ENCODE results near the gene RCBTB2.

Gene RCBTB2

DNA sequence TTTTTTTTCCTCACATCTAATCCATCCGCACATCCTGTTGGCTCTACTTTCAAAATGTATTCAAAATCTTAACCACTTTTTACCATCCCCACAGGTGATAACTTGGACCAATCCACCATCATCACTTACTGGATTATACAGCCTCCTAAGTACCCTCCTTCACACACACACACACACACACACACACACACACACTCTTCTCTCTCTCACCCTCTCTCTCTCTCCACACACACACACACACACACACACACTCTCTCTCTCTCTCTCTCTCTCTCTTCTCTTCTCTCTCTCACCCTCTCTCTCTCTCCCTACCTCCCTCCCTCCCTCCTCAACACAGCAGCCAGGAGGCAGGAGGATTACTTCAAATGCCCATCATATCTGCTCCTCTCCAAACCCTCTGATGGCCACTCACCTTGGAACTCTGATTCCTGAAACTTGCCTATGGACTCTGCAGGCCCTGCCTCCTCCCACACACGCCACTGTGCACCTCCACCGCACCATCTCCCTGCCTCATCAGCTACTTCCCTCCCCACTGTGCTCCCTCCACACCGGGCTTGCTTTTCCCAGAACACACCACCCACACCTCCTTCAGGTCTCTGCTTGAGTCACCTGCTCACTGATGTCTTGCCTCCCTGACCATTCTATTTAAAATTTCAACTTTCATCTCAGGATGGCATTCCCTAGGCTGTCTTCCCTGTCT lies 39.7 kb downstream of the RCBTB2 start:
- Histone ChIP-seq H3K36me3 (ENCODE audit: insufficient read depth, low read length) (no peaks in the 10 kb centered on the region), H3K4me1 (ENCODE audit: control insufficient read depth, insufficient read depth, low read length, unreplicated experiment) (no peaks in the 10 kb centered on the region)

DNA sequence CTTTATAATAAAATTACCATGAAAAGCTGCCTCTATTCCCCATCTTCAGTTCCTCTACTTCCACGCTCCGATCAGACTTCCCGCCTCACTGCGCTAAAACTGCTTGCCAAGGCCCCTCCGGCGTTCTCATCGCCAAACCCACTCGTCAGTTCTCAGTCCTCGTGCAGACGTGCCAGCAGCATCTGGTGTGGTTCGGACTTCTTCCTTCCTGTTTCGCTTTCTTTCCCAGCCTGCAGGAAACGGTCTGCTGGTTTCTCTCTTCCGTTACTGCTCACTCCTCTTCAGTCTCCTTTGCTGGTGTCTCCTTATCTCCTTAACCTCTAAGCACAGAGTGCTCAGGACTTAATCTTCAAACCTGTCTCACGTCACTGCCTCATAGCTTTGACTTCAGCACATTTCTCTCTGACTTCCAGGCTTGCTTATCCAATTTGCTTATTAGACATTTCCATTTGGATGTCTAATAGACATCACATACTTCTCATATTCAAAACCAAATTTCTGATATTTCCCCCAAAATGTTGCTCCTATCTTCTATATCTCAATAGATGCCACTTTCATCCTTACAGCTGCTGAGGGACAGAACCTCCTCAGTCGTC lies 40.3 kb downstream of the RCBTB2 start:
- Histone ChIP-seq H3K79me2 (ENCODE audit: control insufficient read depth, insufficient read depth, low read length, unreplicated experiment) (no peaks in the 10 kb centered on the region), H3K4me3 (ENCODE audit: low read depth, low read length) (peak overlapping the region; percentile 37), H3K27ac (ENCODE audit: low read depth, low read length) (0 out of 2 replicates have a peak overlapping the region, but pooled peaks have one; percentile 17), H3K27me3 (ENCODE audit: insufficient read depth, low read length) (no peaks in the 10 kb centered on the region), H2AFZ (ENCODE audit: low read length, unreplicated experiment) (no peak overlapping the region), H3K36me3 (ENCODE audit: insufficient read depth, low read length) (no peaks in the 10 kb centered on the region), H3K4me1 (ENCODE audit: control insufficient read depth, insufficient read depth, low read length, unreplicated experiment) (no peaks in the 10 kb centered on the region)

More for the DNA sequence above, 39.7 kb downstream of the RCBTB2 start:
- Histone ChIP-seq H3K27ac (ENCODE audit: low read depth, low read length) (no peak overlapping the region), H2AFZ (ENCODE audit: low read length, unreplicated experiment) (no peak overlapping the region), H3K27me3 (ENCODE audit: insufficient read depth, low read length) (no peaks in the 10 kb centered on the region), H3K79me2 (ENCODE audit: control insufficient read depth, insufficient read depth, low read length, unreplicated experiment) (no peaks in the 10 kb centered on the region), H3K4me3 (ENCODE audit: low read depth, low read length) (no peak overlapping the region)

DNA sequence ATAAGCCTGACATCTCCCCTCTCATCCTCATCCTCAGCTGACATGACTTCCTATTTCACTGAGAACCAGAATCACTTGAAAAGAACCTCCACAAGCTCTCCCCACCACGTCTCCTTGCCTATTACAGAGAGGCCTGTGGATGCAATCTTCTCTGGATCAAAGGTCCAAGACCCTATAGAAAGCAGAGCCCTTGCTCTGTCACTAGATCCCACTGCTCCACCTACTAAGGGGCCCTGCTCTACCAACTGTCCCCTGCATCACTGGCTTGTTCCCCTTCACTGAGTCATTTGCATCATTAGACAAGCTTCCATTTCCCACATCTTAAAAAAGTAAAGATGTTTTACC lies 40.8 kb downstream of the RCBTB2 start:
- Histone ChIP-seq H3K27me3 (ENCODE audit: insufficient read depth, low read length) (no peaks in the 10 kb centered on the region), H3K4me3 (ENCODE audit: low read depth, low read length) (peak overlapping the region; percentile 37), H2AFZ (ENCODE audit: low read length, unreplicated experiment) (no peak overlapping the region), H3K36me3 (ENCODE audit: insufficient read depth, low read length) (no peaks in the 10 kb centered on the region), H3K4me1 (ENCODE audit: control insufficient read depth, insufficient read depth, low read length, unreplicated experiment) (no peaks in the 10 kb centered on the region), H3K27ac (ENCODE audit: low read depth, low read length) (0 out of 2 replicates have a peak overlapping the region, but pooled peaks have one; percentile 17), H3K79me2 (ENCODE audit: control insufficient read depth, insufficient read depth, low read length, unreplicated experiment) (no peaks in the 10 kb centered on the region)

DNA sequence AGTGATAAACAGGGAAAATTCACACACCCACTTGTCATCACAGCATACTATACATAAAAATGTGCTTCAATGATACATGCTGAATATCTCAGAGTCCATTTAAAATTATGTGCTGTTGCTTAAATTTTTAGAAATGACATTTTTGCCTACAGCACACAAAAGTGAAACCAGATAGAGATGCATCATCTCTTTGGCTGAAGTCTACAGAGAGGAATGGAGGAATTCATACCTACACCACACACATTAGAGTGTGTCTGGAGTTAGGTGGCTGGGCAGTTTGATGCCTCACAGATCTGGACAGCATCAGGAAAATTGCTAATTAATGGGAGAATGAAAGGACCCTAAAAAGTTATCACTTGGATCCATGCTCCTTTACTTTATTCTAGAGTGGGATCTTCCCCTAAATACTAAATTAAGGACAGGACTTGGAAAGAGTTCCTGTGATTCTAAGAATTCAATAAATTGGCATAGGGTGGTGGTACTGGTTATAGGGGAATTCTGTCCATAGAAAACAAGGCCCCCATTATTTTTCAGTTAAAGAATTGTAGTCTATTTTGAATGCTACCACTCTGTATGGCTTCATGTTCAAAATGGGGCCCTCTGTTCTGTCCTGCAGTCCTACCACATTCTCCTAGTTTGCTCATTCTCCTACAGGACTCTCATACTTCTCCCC lies 41.3 kb downstream of the RCBTB2 start:
- no peaks in the 10 kb centered on the region for H3K27me3 ChIP-seq (ENCODE audit: insufficient read depth, low read length)
- H3K79me2 ChIP-seq (ENCODE audit: control insufficient read depth, insufficient read depth, low read length, unreplicated experiment) = no peaks in the 10 kb centered on the region
- no peak overlapping the region for H3K27ac ChIP-seq (ENCODE audit: low read depth, low read length)
- H3K36me3 ChIP-seq (ENCODE audit: insufficient read depth, low read length) = no peaks in the 10 kb centered on the region
- no peak overlapping the region for H2AFZ ChIP-seq (ENCODE audit: low read length, unreplicated experiment)
- H3K4me1 ChIP-seq (ENCODE audit: control insufficient read depth, insufficient read depth, low read length, unreplicated experiment) = no peaks in the 10 kb centered on the region
- H3K4me3 ChIP-seq (ENCODE audit: low read depth, low read length) = peak overlapping the region; percentile 37; the same call in 1 of the 2 replicates

DNA sequence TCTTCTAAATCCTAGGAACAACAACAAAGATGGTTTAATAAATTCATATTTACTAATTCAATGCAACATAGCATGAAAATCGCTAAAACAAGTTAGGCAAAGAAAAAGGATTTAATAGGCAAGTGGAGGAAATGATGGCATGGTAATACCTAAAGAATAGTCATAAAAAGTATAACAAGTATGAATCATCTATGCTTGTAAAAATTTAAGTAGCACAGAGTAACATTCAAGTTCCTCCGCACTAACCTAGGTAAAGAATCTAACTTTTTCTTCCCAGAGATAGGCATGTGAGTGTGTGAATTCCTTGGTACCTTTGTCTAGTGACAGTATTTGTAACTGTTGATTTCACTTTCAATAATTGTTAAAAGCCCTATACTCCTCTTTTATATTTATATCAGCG lies 42.6 kb downstream of the RCBTB2 start:
- H3K79me2 ChIP-seq (ENCODE audit: control insufficient read depth, insufficient read depth, low read length, unreplicated experiment) = no peaks in the 10 kb centered on the region
- no peaks in the 10 kb centered on the region for H3K4me1 ChIP-seq (ENCODE audit: control insufficient read depth, insufficient read depth, low read length, unreplicated experiment)
- H2AFZ ChIP-seq (ENCODE audit: low read length, unreplicated experiment) = no peak overlapping the region
- no peak overlapping the region for H3K27ac ChIP-seq (ENCODE audit: low read depth, low read length)
- no peaks in the 10 kb centered on the region for H3K27me3 ChIP-seq (ENCODE audit: insufficient read depth, low read length)
- H3K4me3 ChIP-seq (ENCODE audit: low read depth, low read length) = no peak overlapping the region
- H3K36me3 ChIP-seq (ENCODE audit: insufficient read depth, low read length) = no peaks in the 10 kb centered on the region

DNA sequence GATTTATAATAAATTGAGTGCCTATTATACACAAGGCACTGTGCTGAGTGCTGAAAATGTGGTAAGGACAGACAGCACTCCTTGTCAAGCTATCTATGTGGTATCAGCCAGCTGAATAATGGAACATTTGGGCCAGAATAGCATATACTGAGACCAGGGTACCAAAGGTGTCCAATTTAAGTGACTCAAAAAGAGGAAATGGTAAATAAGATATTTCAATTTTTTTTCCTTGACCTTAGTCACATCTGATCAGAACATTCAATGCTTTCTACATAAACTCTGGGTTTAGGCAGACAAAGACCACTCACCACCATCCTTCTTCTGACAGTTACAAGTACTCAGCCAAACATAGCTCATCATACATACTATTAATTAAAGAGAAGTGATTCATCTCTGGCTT lies 43.2 kb downstream of the RCBTB2 start:
- no peak overlapping the region for H3K27ac ChIP-seq (ENCODE audit: low read depth, low read length)
- H3K36me3 ChIP-seq (ENCODE audit: insufficient read depth, low read length) = no peaks in the 10 kb centered on the region
- H2AFZ ChIP-seq (ENCODE audit: low read length, unreplicated experiment) = no peak overlapping the region
- H3K4me1 ChIP-seq (ENCODE audit: control insufficient read depth, insufficient read depth, low read length, unreplicated experiment) = no peaks in the 10 kb centered on the region
- no peaks in the 10 kb centered on the region for H3K79me2 ChIP-seq (ENCODE audit: control insufficient read depth, insufficient read depth, low read length, unreplicated experiment)
- H3K4me3 ChIP-seq (ENCODE audit: low read depth, low read length) = no peak overlapping the region
- no peaks in the 10 kb centered on the region for H3K27me3 ChIP-seq (ENCODE audit: insufficient read depth, low read length)

DNA sequence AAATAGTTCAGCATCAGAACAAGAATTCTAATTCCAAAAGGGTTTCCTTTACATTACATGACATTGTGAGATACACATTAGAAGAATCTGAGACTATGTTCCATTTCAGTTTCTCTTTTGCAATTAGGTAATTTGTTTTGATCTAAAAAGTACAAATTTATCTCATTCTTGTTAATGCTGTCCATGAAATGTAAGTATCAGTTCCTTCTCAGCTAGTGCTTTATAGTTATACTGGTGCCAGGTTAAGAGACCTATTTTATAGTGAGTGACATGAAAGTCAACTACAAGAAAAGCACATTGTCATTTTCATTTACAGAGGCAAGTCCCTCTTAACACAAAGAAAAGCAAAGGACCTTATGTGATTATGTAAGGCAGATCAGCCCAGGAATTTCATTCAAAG lies 43.9 kb downstream of the RCBTB2 start:
- no peaks in the 10 kb centered on the region for H3K36me3 ChIP-seq (ENCODE audit: insufficient read depth, low read length)
- no peak overlapping the region for H3K4me3 ChIP-seq (ENCODE audit: low read depth, low read length)
- H3K27me3 ChIP-seq (ENCODE audit: insufficient read depth, low read length) = no peaks in the 10 kb centered on the region
- H2AFZ ChIP-seq (ENCODE audit: low read length, unreplicated experiment) = no peak overlapping the region
- H3K79me2 ChIP-seq (ENCODE audit: control insufficient read depth, insufficient read depth, low read length, unreplicated experiment) = no peaks in the 10 kb centered on the region
- no peaks in the 10 kb centered on the region for H3K4me1 ChIP-seq (ENCODE audit: control insufficient read depth, insufficient read depth, low read length, unreplicated experiment)
- H3K27ac ChIP-seq (ENCODE audit: low read depth, low read length) = no peak overlapping the region

DNA sequence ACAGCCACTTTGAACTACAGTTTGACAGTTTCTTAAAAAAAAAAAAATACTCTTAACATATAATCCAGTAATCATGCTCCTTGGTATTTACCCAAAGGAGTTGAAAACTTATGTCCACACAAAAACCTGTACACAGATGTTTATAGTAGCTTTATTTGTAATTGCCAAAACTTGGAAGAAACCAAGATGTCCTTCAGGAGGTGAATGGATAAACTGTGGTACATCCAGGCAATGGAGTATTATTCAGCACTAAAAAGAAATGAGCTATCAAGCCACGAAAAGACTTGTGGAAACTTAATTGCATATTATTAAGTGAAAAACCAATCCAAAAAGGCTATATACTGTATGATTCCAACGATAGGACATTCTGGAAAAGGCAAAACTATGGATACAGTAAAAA lies 44.9 kb downstream of the RCBTB2 start:
- Histone ChIP-seq H3K79me2 (ENCODE audit: control insufficient read depth, insufficient read depth, low read length, unreplicated experiment) (no peaks in the 10 kb centered on the region), H3K27me3 (ENCODE audit: insufficient read depth, low read length) (no peaks in the 10 kb centered on the region), H3K4me3 (ENCODE audit: low read depth, low read length) (no peak overlapping the region), H3K4me1 (ENCODE audit: control insufficient read depth, insufficient read depth, low read length, unreplicated experiment) (no peaks in the 10 kb centered on the region), H2AFZ (ENCODE audit: low read length, unreplicated experiment) (no peak overlapping the region), H3K36me3 (ENCODE audit: insufficient read depth, low read length) (no peaks in the 10 kb centered on the region), H3K27ac (ENCODE audit: low read depth, low read length) (no peak overlapping the region)

DNA sequence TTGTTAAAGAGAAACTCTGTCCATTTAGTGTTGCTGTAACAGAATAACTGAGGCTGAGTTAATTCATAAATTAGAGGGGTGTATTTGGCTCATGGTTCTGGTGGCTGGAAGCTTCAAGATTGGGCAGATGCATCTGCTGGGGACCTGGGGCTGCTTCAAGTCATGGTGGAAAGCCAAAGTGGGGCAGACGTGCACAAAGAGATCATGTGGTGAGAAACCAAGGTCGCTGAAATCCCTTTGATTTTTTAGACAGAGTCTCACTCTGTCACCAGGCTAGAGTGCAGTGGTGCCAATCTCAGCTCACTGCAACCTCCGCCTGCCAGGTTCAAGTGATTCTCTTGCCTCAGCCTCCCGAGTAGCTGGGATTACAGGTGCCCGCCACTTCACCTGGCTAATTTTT lies 46.0 kb downstream of the RCBTB2 start:
- Histone ChIP-seq H3K36me3 (ENCODE audit: insufficient read depth, low read length) (no peaks in the 10 kb centered on the region), H3K4me3 (ENCODE audit: low read depth, low read length) (no peak overlapping the region), H3K79me2 (ENCODE audit: control insufficient read depth, insufficient read depth, low read length, unreplicated experiment) (no peaks in the 10 kb centered on the region), H3K4me1 (ENCODE audit: control insufficient read depth, insufficient read depth, low read length, unreplicated experiment) (no peaks in the 10 kb centered on the region), H3K27me3 (ENCODE audit: insufficient read depth, low read length) (no peaks in the 10 kb centered on the region), H2AFZ (ENCODE audit: low read length, unreplicated experiment) (no peak overlapping the region), H3K27ac (ENCODE audit: low read depth, low read length) (no peak overlapping the region)

DNA sequence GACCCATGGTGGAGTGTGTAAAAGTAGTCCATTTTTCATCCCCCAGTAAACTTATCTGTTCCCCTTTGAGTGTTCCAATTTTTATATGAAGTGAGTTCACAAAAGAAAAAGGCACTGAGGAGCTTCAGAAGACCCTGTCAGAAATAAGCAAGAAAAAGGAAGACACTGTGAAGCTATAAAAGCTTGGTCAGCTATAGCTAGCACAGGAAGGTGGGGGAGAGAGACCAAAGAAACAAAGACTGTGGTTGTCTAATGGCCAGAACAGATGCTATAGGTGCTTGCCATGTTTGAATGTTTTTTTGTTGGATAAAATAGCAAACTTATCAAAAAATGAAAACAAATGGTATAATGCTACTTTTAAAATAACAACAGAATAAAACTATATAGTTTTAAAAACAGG lies 46.5 kb downstream of the RCBTB2 start:
- Histone ChIP-seq H3K4me3 (ENCODE audit: low read depth, low read length) (no peak overlapping the region), H3K36me3 (ENCODE audit: insufficient read depth, low read length) (no peaks in the 10 kb centered on the region)

DNA sequence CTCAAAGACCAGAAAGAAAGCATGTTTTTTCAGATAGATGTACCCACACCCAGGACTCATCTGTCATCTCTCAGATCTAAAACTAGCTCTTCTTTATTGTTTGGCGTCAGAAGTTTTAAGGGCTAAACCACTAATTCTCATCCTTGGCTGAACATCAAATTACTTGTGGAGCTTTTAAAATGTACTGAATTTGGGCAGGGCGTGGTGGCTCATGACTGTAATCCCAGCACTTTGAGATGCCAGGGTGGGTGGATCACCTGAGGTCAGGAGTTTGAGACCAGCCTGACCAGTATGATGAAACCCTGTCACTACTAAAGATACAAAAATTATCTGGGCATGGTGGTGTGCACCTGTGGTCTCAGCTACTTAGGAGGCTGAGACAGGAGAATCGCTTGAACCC lies 47.4 kb downstream of the RCBTB2 start:
- no peaks in the 10 kb centered on the region for H3K79me2 ChIP-seq (ENCODE audit: control insufficient read depth, insufficient read depth, low read length, unreplicated experiment)
- no peaks in the 10 kb centered on the region for H3K27me3 ChIP-seq (ENCODE audit: insufficient read depth, low read length)
- H3K4me3 ChIP-seq (ENCODE audit: low read depth, low read length) = no peak overlapping the region
- no peaks in the 10 kb centered on the region for H3K36me3 ChIP-seq (ENCODE audit: insufficient read depth, low read length)
- H3K27ac ChIP-seq (ENCODE audit: low read depth, low read length) = no peak overlapping the region
- H3K4me1 ChIP-seq (ENCODE audit: control insufficient read depth, insufficient read depth, low read length, unreplicated experiment) = no peaks in the 10 kb centered on the region
- no peak overlapping the region for H2AFZ ChIP-seq (ENCODE audit: low read length, unreplicated experiment)

More for the DNA sequence above, 46.5 kb downstream of the RCBTB2 start:
- Histone ChIP-seq H2AFZ (ENCODE audit: low read length, unreplicated experiment) (no peak overlapping the region), H3K4me1 (ENCODE audit: control insufficient read depth, insufficient read depth, low read length, unreplicated experiment) (no peaks in the 10 kb centered on the region), H3K27me3 (ENCODE audit: insufficient read depth, low read length) (no peaks in the 10 kb centered on the region), H3K79me2 (ENCODE audit: control insufficient read depth, insufficient read depth, low read length, unreplicated experiment) (no peaks in the 10 kb centered on the region), H3K27ac (ENCODE audit: low read depth, low read length) (no peak overlapping the region)

Measured in ACC112 (cell line).